ENCODE results near the gene TMEM266. TPM values are rescaled to one million over a fixed set of nuclear protein-coding genes. Genes with fewer than 3 reads are reported as not detected.

Gene TMEM266
- total and polyA plus RNA-seq, 2 experiments from 2014 or later, result 0.39 to 1.9 TPM

GRCh38 chr15:76060118-76060989, 569 bp downstream of the TMEM266 start:
- DNase-seq (ENCODE audit: low spot score), result no peak
- H3K27me3 ChIP-seq, result peaks cover 33% of the 10 kb centered on the region

GRCh38 chr15:76061700-76062099, 1.9 kb downstream of the TMEM266 start:
- Histone ChIP-seq H3K4me1 (ENCODE audit: insufficient read depth) (no peaks in the 10 kb centered on the region), H3K27ac (no peak overlapping the region), H3K79me2 (no peaks in the 10 kb centered on the region), H3K27me3 (peaks cover 33% of the 10 kb centered on the region), H2AFZ (no peak overlapping the region), H3K9me2 (replicated peaks; ENCODE audit: insufficient read depth) (no peaks in the 10 kb centered on the region), H3K9me3 (ENCODE audit: low read depth) (no peaks in the 10 kb centered on the region), H3K4me3 (no peak overlapping the region), H3K36me3 (replicated peaks; ENCODE audit: insufficient read depth, low read depth) (no peaks in the 10 kb centered on the region), H4K20me1 (ENCODE audit: insufficient read depth, poor library complexity, severe bottlenecking) (no peaks in the 10 kb centered on the region), H3K4me2 (no peak overlapping the region)
- TF ChIP-seq EZH2 (IDR thresholded peaks at IDR 0.05; ENCODE audit: borderline replicate concordance) (no peak), EZH2phosphoT487 (IDR thresholded peaks at IDR 0.05; ENCODE audit: low read depth, severe bottlenecking, unreplicated experiment) (no peak)
- TF ChIP-seq, protein P1, sequence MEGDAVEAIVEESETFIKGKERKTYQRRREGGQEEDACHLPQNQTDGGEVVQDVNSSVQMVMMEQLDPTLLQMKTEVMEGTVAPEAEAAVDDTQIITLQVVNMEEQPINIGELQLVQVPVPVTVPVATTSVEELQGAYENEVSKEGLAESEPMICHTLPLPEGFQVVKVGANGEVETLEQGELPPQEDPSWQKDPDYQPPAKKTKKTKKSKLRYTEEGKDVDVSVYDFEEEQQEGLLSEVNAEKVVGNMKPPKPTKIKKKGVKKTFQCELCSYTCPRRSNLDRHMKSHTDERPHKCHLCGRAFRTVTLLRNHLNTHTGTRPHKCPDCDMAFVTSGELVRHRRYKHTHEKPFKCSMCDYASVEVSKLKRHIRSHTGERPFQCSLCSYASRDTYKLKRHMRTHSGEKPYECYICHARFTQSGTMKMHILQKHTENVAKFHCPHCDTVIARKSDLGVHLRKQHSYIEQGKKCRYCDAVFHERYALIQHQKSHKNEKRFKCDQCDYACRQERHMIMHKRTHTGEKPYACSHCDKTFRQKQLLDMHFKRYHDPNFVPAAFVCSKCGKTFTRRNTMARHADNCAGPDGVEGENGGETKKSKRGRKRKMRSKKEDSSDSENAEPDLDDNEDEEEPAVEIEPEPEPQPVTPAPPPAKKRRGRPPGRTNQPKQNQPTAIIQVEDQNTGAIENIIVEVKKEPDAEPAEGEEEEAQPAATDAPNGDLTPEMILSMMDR (IDR thresholded peaks at IDR 0.05; ENCODE audit: poor library complexity), result no peak
- 70% methylated on average over 5 of the region's 5 CpGs for WGBS (ENCODE audit: low lambda C conversion rate, missing lambda C conversion rate)
- no peak for DNase-seq (ENCODE audit: low spot score)

More at GRCh38 chr15:76060118-76060989, 569 bp downstream of the TMEM266 start:
- Histone ChIP-seq H3K4me2 (peak overlapping the region; percentile 89), H3K36me3 (replicated peaks; ENCODE audit: insufficient read depth, low read depth) (no peaks in the 10 kb centered on the region), H4K20me1 (ENCODE audit: insufficient read depth, poor library complexity, severe bottlenecking) (no peaks in the 10 kb centered on the region), H3K4me3 (peak overlapping the region; percentile 88), H3K9me3 (ENCODE audit: low read depth) (no peaks in the 10 kb centered on the region), H2AFZ (peak overlapping the region; percentile 85), H3K9me2 (replicated peaks; ENCODE audit: insufficient read depth) (no peaks in the 10 kb centered on the region), H3K4me1 (ENCODE audit: insufficient read depth) (no peaks in the 10 kb centered on the region), H3K27ac (no peak overlapping the region), H3K79me2 (no peaks in the 10 kb centered on the region)
- TF ChIP-seq, protein P1 (IDR thresholded peaks at IDR 0.05; ENCODE audit: poor library complexity), result no peak
- 22% methylated on average over 20 of the region's 20 CpGs for WGBS (ENCODE audit: low lambda C conversion rate, missing lambda C conversion rate)

DNA sequence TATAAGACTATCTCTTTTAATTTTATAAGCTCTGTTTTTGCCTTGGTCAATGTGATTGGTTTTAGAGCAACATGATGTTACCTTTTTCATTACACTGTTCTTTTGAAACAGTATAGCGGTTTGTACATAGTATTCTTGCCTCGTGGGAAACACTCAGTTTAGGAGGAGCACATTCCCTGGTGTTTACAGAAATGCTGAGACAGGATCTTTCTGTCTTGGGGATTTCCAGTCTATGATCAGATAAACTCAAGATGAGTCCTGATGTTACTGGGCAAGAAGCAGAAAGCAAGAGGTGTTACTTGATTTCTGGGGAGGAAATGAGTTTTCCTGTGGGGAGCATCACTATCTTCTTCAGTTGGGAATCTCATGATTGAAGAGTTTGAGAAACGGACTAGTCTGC, 2.5 kb downstream of the TMEM266 start:
- Histone ChIP-seq H3K9me2 (replicated peaks; ENCODE audit: insufficient read depth) (no peaks in the 10 kb centered on the region), H4K20me1 (ENCODE audit: insufficient read depth, poor library complexity, severe bottlenecking) (no peaks in the 10 kb centered on the region), H3K4me1 (ENCODE audit: insufficient read depth) (no peaks in the 10 kb centered on the region), H3K27ac (no peak overlapping the region), H3K79me2 (no peaks in the 10 kb centered on the region), H3K9me3 (ENCODE audit: low read depth) (no peaks in the 10 kb centered on the region), H3K4me2 (no peak overlapping the region), H2AFZ (no peak overlapping the region), H3K36me3 (replicated peaks; ENCODE audit: insufficient read depth, low read depth) (no peaks in the 10 kb centered on the region), H3K4me3 (no peak overlapping the region), H3K27me3 (peaks cover 33% of the 10 kb centered on the region)
- DNase-seq (ENCODE audit: low spot score), result no peak
- 43% methylated on average over 3 of the region's 3 CpGs for WGBS (ENCODE audit: low lambda C conversion rate, missing lambda C conversion rate)
- TF ChIP-seq EZH2phosphoT487 (IDR thresholded peaks at IDR 0.05; ENCODE audit: low read depth, severe bottlenecking, unreplicated experiment), result no peak
- TF ChIP-seq, protein P1 (IDR thresholded peaks at IDR 0.05; ENCODE audit: poor library complexity), result no peak

Measured in hepatocyte (in vitro differentiated cells).